SK-N-SH treated with all-trans-retinoic acid at 6 μM for 48 hours (cell line): ENCODE data around the gene COX15.

Experiments
- ATAC-seq: fragments of 200-7000 bp; cut with Tn5 transposase; 3 replicates; pipeline ENCODE4 v1.9.1; 2020; ENCODE audit warnings: mild to moderate bottlenecking, moderate library complexity
- ARNTL ChIP-seq: fragments of 450-650 bp; formaldehyde crosslinking; IDR thresholded peaks from 2 replicates; pipeline ENCODE4 v1.5.0; 2020; ENCODE audit warnings: low read depth, mild to moderate bottlenecking, moderate library complexity, borderline replicate concordance
- BACH2 ChIP-seq: fragments of 250-450 bp; sonication (Bioruptor Pico); IDR thresholded peaks from 2 replicates; pipeline ENCODE4 v1.9.0; 2021; ENCODE audit warnings: mild to moderate bottlenecking, borderline replicate concordance
- CSDC2 ChIP-seq: fragments of 250-450 bp; sonication (Bioruptor Pico); IDR thresholded peaks from 2 replicates; pipeline ENCODE4 v1.5.0; 2020; ENCODE audit warnings: mild to moderate bottlenecking, moderate library complexity
- ESRRG ChIP-seq: fragments of 250-450 bp; sonication (Bioruptor Pico); IDR thresholded peaks from 2 replicates; pipeline ENCODE4 v1.6.1; 2021; ENCODE audit warnings: mild to moderate bottlenecking
- GLIS3 ChIP-seq: fragments of 250-450 bp; sonication (Bioruptor Pico); IDR thresholded peaks from 2 replicates; pipeline ENCODE4 v1.5.0; 2020; ENCODE audit warnings: mild to moderate bottlenecking, moderate library complexity
- ISL1 ChIP-seq: fragments of 250-450 bp; sonication (Bioruptor Pico); IDR thresholded peaks from 2 replicates; pipeline ENCODE4 v2.1.2; 2022; ENCODE audit warnings: mild to moderate bottlenecking, moderate library complexity
- OSR1 ChIP-seq: fragments of 250-450 bp; sonication (Bioruptor Pico); IDR thresholded peaks from 2 replicates; pipeline ENCODE4 v1.8.0; 2022; ENCODE audit warnings: moderate library complexity, mild to moderate bottlenecking, inconsistent platforms
- RARB ChIP-seq: fragments of 250-450 bp; sonication (Bioruptor Pico); IDR thresholded peaks from 2 replicates; pipeline ENCODE4 v1.8.0; 2021; ENCODE audit warnings: mild to moderate bottlenecking, moderate library complexity
- SNAI2 ChIP-seq: fragments of 250-450 bp; sonication (Bioruptor Pico); IDR thresholded peaks from 2 replicates; pipeline ENCODE4 v1.5.0; 2020; ENCODE audit warnings: mild to moderate bottlenecking, moderate library complexity
- TCF4 ChIP-seq: fragments of 250-450 bp; sonication (Bioruptor Pico); IDR thresholded peaks from 2 replicates; pipeline ENCODE4 v1.8.0; 2021; ENCODE audit warnings: mild to moderate bottlenecking, moderate library complexity, borderline replicate concordance
- TOX ChIP-seq: fragments of 250-450 bp; sonication (Bioruptor Pico); IDR thresholded peaks from 2 replicates; pipeline ENCODE4 v1.8.0; 2021; ENCODE audit warnings: mild to moderate bottlenecking, moderate library complexity, borderline replicate concordance
- ZC3H10 ChIP-seq: fragments of 250-450 bp; sonication (Bioruptor Pico); IDR thresholded peaks from 2 replicates; pipeline ENCODE4 v1.5.1; 2021; ENCODE audit warnings: mild to moderate bottlenecking, moderate library complexity
- ZFP3 ChIP-seq: fragments of 250-450 bp; sonication (Bioruptor Pico); IDR thresholded peaks from 2 replicates; pipeline ENCODE4 v1.5.0; 2020; ENCODE audit warnings: mild to moderate bottlenecking, moderate library complexity
- ZNF565 ChIP-seq: fragments of 450-650 bp; formaldehyde crosslinking; conservative IDR thresholded peaks from 2 replicates; pipeline ENCODE4 v1.5.0; 2020; ENCODE audit warnings: low read depth, mild to moderate bottlenecking, moderate library complexity
- ZNF70 ChIP-seq: fragments of 450-650 bp; formaldehyde crosslinking; IDR thresholded peaks from 2 replicates; pipeline ENCODE4 v1.5.0; 2020; ENCODE audit warnings: mild to moderate bottlenecking, moderate library complexity
- ZNF8 ChIP-seq: fragments of 450-650 bp; formaldehyde crosslinking; IDR thresholded peaks from 2 replicates; pipeline ENCODE4 v1.5.0; 2020; ENCODE audit warnings: mild to moderate bottlenecking, moderate library complexity
- TF ChIP-seq, protein P1 (sequence below): fragments of 250-450 bp; sonication (Bioruptor Pico); IDR thresholded peaks from 2 replicates; pipeline ENCODE4 v1.5.1; 2021; ENCODE audit warnings: mild to moderate bottlenecking, moderate library complexity
- TF ChIP-seq, protein P2 (sequence below): fragments of 250-450 bp; sonication (Bioruptor Pico); IDR thresholded peaks from 2 replicates; pipeline ENCODE4 v1.8.0; 2020; ENCODE audit warnings: mild to moderate bottlenecking, moderate library complexity, borderline replicate concordance
- TF ChIP-seq, protein P3 (sequence below): fragments of 250-450 bp; sonication (Bioruptor Pico); IDR thresholded peaks from 2 replicates; pipeline ENCODE4 v1.8.0; 2021; ENCODE audit warnings: low read depth, mild to moderate bottlenecking, moderate library complexity, borderline replicate concordance

The COX15 gene

DNA sequence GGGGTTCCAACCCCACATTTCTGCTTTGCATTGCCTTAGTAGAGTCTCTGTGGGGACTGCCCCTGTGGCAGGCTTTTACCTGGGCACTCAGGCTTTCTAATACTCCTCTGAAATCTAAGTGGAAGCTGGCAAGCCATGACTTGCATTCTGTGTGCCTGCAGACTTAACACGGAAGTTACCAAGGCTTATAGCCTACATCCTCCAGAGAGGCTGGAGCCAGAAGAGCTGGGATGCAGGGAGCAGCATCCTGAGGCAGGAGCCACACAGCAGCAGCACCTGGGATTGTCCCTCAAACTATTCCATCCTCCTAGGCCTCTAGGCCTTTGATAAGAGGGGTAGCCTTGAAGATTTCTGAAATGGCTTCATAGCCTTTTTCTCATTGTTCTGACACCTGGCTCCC is 28.4 kb upstream of the COX15 start:
- TF ChIP-seq, protein P1, sequence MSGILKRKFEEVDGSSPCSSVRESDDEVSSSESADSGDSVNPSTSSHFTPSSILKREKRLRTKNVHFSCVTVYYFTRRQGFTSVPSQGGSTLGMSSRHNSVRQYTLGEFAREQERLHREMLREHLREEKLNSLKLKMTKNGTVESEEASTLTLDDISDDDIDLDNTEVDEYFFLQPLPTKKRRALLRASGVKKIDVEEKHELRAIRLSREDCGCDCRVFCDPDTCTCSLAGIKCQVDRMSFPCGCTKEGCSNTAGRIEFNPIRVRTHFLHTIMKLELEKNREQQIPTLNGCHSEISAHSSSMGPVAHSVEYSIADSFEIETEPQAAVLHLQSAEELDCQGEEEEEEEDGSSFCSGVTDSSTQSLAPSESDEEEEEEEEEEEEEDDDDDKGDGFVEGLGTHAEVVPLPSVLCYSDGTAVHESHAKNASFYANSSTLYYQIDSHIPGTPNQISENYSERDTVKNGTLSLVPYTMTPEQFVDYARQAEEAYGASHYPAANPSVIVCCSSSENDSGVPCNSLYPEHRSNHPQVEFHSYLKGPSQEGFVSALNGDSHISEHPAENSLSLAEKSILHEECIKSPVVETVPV (CRISPR knock-in tag): no peak
- TF ChIP-seq, all 23 proteins: peak for 0

DNA sequence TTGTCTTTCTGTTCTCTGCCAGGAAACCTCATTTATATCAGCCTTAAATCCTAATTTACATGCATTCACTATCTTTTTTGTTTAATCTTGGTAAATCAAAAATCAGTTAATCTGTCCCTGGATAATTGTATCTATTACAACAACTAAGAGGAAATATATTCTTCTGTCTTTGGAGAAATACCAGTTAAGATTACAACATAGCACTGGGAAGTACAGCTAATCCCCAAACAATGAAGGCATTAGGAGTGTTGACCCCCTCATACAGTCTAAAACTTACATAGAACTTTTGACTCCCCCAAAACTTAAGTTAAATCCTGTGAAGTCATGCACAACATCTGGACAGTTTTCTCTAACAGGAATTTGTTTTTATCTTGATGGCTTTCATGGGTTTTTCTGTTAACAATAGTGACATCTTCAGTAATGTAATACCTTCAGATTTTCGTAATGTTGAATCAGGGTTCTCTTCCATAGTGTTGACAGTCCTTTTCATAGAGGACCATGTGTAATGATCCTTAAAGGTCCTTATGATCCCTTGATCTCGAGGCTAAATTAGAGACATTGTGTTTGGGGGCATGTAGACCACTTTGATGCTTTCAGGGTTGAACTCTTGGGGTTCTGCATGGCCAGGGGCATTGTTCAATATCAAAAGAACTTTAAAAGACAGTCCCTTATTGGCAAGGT is 26.4 kb upstream of the COX15 start:
- TF ChIP-seq SNAI2 (CRISPR knock-in tag) (no peak), TOX (CRISPR knock-in tag) (no peak), ZNF565 (no peak), RARB (CRISPR knock-in tag) (no peak)
- TF ChIP-seq, protein P1 (CRISPR knock-in tag): no peak
- TF ChIP-seq, all 23 proteins: peak for 0
- no peak for ATAC-seq

More for the DNA sequence above, 28.4 kb upstream of the COX15 start:
- no peak for ATAC-seq

DNA sequence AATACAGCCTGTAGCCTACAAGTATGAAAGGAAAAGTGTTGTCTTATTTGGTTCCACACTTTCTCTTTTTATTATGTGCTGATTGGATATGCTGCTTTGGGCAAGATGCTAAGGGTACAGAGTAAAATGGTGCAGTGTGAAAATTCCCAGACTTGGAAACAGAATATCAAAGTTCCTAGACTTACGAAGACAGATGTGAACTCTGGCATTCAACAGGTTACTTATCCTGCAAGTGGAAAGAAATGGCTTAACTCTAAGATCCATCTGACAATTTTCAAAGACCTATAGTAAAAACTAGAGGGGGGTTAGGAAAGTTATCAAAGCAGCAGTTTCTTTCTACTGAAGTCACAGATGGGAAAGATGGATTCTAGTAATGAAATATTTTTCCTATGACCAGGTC is 24.2 kb upstream of the COX15 start:
- TF ChIP-seq GLIS3 (CRISPR knock-in tag) (no peak), ISL1 (CRISPR knock-in tag) (no peak), TCF4 (CRISPR knock-in tag) (no peak), ZC3H10 (CRISPR knock-in tag) (no peak), ARNTL (no peak), ZNF8 (CRISPR knock-in tag) (no peak), CSDC2 (CRISPR knock-in tag) (no peak)
- TF ChIP-seq, protein P2, sequence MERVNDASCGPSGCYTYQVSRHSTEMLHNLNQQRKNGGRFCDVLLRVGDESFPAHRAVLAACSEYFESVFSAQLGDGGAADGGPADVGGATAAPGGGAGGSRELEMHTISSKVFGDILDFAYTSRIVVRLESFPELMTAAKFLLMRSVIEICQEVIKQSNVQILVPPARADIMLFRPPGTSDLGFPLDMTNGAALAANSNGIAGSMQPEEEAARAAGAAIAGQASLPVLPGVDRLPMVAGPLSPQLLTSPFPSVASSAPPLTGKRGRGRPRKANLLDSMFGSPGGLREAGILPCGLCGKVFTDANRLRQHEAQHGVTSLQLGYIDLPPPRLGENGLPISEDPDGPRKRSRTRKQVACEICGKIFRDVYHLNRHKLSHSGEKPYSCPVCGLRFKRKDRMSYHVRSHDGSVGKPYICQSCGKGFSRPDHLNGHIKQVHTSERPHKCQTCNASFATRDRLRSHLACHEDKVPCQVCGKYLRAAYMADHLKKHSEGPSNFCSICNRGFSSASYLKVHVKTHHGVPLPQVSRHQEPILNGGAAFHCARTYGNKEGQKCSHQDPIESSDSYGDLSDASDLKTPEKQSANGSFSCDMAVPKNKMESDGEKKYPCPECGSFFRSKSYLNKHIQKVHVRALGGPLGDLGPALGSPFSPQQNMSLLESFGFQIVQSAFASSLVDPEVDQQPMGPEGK (CRISPR knock-in tag): no peak
- ATAC-seq: no peak

DNA sequence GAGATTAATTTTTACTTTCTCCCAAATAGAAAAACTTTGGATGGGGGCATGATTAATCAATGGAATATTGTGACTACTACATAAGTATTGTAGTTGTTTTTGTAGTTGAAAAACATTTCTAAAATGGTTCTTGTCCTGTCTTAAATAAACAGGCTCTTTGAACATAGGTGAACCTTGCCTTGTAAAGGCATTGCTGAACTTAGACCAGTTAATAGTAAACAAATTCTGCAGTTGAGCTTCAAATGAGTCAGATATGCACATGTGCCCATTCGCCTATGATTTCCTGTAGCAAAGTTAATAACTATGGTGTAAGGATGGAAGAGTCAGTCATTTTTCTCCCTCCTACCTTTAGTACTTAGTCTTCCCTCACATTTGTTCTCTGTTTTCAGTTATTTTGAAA is 22.7 kb upstream of the COX15 start:
- TF ChIP-seq BACH2 (CRISPR knock-in tag) (no peak), ZNF70 (CRISPR knock-in tag) (no peak)
- TF ChIP-seq, protein P3, sequence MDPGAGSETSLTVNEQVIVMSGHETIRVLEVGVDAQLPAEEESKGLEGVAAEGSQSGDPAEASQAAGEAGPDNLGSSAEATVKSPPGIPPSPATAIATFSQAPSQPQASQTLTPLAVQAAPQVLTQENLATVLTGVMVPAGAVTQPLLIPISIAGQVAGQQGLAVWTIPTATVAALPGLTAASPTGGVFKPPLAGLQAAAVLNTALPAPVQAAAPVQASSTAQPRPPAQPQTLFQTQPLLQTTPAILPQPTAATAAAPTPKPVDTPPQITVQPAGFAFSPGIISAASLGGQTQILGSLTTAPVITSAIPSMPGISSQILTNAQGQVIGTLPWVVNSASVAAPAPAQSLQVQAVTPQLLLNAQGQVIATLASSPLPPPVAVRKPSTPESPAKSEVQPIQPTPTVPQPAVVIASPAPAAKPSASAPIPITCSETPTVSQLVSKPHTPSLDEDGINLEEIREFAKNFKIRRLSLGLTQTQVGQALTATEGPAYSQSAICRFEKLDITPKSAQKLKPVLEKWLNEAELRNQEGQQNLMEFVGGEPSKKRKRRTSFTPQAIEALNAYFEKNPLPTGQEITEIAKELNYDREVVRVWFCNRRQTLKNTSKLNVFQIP (CRISPR knock-in tag): no peak
- ATAC-seq: no peak

DNA sequence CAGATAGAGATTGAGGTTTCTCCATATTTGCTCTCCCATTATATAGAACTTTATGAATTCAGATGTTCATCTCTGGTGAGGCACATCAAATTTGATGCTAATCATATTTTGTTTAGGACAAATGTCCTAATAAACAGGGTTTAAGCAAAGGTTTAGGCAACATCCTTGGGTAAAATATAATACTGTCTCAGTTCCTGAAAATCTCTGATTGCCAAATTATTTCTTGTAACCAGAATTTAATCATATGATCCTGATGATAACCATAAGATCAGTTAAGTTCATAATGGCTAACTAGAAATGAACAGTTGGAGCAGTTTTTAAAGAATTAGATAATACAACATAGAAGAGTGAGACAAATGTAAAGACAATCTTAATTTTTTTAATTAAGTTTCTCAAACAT is 18.7 kb upstream of the COX15 start:
- no peak for ATAC-seq
- TF ChIP-seq ARNTL (no peak), OSR1 (no peak), ISL1 (CRISPR knock-in tag) (no peak), ESRRG (CRISPR knock-in tag) (no peak)

DNA sequence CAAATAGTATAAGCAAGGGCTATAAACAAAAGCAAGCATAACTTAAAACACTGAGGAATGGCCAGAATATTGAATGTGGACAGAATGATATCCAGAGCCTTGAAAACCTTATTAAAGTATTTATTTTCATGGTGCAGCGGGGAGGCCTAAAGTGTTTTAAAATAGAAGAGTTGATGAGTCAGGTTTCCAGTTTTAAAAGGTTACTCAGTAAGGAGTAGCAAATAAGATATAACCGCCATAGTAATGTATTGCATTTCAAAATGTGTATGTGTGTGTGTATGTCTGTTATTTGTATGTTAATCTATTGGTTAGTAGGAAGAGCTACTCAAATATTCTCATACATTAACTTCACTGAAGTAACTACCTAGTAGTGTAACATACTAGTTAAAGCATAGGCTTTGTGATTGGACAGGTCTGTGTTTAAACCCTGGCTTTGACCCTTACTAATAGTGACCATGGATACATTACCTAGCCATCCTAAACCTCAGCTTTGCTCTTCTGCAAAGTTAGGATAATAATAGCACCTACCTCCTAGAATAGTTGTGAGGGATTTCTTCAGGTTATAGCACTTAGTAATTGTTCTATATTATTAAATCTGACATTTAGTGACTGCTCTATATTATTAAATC is 17.0 kb upstream of the COX15 start:
- ATAC-seq: peak; percentile 62
- TF ChIP-seq OSR1: no peak
- TF ChIP-seq TCF4 (CRISPR knock-in tag): no peak
- no peak for TF ChIP-seq ISL1 (CRISPR knock-in tag)
- TF ChIP-seq CSDC2 (CRISPR knock-in tag): no peak
- TF ChIP-seq, protein P1 (CRISPR knock-in tag): no peak
- no peak for TF ChIP-seq ZNF70 (CRISPR knock-in tag)
- TF ChIP-seq ZNF8 (CRISPR knock-in tag): no peak
- TF ChIP-seq ZC3H10 (CRISPR knock-in tag): no peak
- no peak for TF ChIP-seq ARNTL
- no peak for TF ChIP-seq TOX (CRISPR knock-in tag)
- TF ChIP-seq ZFP3 (CRISPR knock-in tag): no peak
- TF ChIP-seq, protein P2 (CRISPR knock-in tag): no peak
